ENCODE results near the gene ZNF263.
"Not testable (repeated sequence)": the region's sequence is repeated elsewhere in the genome, so short reads cannot be mapped to it uniquely, and the experiment has no call there.

The ZNF263 gene

GRCh38 chr16:3268294-3268693, 15.0 kb upstream of the ZNF263 start:
- no peak for DNase-seq (ENCODE audit: low read depth)

GRCh38 chr16:3270718-3271117, 12.6 kb upstream of the ZNF263 start:
- DNase-seq (ENCODE audit: low read depth) = not testable (repeated sequence)

GRCh38 chr16:3271281-3271680, 12.0 kb upstream of the ZNF263 start:
- not testable (repeated sequence) for DNase-seq (ENCODE audit: low read depth)

- DNase-seq (ENCODE audit: low read depth) = no peak
Observed at GRCh38 chr16:3274490-3274889, 8.8 kb upstream of the ZNF263 start.

- no peak for DNase-seq (ENCODE audit: low read depth)
Observed at GRCh38 chr16:3274947-3275346, 8.3 kb upstream of the ZNF263 start.

- DNase-seq (ENCODE audit: low read depth) = no peak
Observed at GRCh38 chr16:3276679-3277078, 6.6 kb upstream of the ZNF263 start.

GRCh38 chr16:3281222-3281820, 2.0 kb upstream of the ZNF263 start:
- no peak for DNase-seq (ENCODE audit: low read depth)

GRCh38 chr16:3282103-3282729, 1.1 kb upstream of the ZNF263 start:
- DNase-seq (ENCODE audit: low read depth) = no peak

- no peak for DNase-seq (ENCODE audit: low read depth)
Observed at GRCh38 chr16:3283543-3284447, 504 bp downstream of the ZNF263 start.

- no peak for DNase-seq (ENCODE audit: low read depth)
Observed at GRCh38 chr16:3285131-3285530, 1.8 kb downstream of the ZNF263 start.

GRCh38 chr16:3289998-3290673, 6.8 kb downstream of the ZNF263 start:
- DNase-seq (ENCODE audit: low read depth) = no peak

GRCh38 chr16:3292604-3293003, 9.3 kb downstream of the ZNF263 start:
- DNase-seq (ENCODE audit: low read depth) = no peak

- no peak for DNase-seq (ENCODE audit: low read depth)
Observed at GRCh38 chr16:3295209-3295608, 11.9 kb downstream of the ZNF263 start.

- no peak for DNase-seq (ENCODE audit: low read depth)
Observed at GRCh38 chr16:3295783-3296182, 12.5 kb downstream of the ZNF263 start.

- DNase-seq (ENCODE audit: low read depth) = no peak
Observed at GRCh38 chr16:3304370-3304769, 21.1 kb downstream of the ZNF263 start.

- DNase-seq (ENCODE audit: low read depth) = peak; percentile 43
Observed at GRCh38 chr16:3305109-3306068, 22.1 kb downstream of the ZNF263 start, which contains the start of the genes TIGD7 and ZNF75A. Gene TIGD7, minus strand, starts transcription at chr16:3305430. Its CDS starts 4,816 bp downstream, at chr16:3300614. Gene ZNF75A, plus strand, starts transcription at chr16:3305497. Its CDS starts 2,932 bp downstream, at chr16:3308429.

- DNase-seq (ENCODE audit: low read depth) = no peak
Observed at GRCh38 chr16:3306078-3306477, 22.8 kb downstream of the ZNF263 start.

- no peak for DNase-seq (ENCODE audit: low read depth)
Observed at GRCh38 chr16:3311496-3311895, 28.2 kb downstream of the ZNF263 start.

GRCh38 chr16:3317315-3317999, 34.2 kb downstream of the ZNF263 start:
- no peak for DNase-seq (ENCODE audit: low read depth)

- no peak for DNase-seq (ENCODE audit: low read depth)
Observed at GRCh38 chr16:3321816-3322215, 38.5 kb downstream of the ZNF263 start.

All from non-pigmented ciliary epithelial cell (primary cell).